Measurements from ENCODE around the gene NTF4. TPM values are rescaled to one million over a fixed set of nuclear protein-coding genes. Genes with fewer than 3 reads are reported as not detected.

The NTF4 gene, protein sequence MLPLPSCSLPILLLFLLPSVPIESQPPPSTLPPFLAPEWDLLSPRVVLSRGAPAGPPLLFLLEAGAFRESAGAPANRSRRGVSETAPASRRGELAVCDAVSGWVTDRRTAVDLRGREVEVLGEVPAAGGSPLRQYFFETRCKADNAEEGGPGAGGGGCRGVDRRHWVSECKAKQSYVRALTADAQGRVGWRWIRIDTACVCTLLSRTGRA
- polyA plus RNA-seq (ENCODE audit: low read depth in 6 of 6) = not detected

DNA sequence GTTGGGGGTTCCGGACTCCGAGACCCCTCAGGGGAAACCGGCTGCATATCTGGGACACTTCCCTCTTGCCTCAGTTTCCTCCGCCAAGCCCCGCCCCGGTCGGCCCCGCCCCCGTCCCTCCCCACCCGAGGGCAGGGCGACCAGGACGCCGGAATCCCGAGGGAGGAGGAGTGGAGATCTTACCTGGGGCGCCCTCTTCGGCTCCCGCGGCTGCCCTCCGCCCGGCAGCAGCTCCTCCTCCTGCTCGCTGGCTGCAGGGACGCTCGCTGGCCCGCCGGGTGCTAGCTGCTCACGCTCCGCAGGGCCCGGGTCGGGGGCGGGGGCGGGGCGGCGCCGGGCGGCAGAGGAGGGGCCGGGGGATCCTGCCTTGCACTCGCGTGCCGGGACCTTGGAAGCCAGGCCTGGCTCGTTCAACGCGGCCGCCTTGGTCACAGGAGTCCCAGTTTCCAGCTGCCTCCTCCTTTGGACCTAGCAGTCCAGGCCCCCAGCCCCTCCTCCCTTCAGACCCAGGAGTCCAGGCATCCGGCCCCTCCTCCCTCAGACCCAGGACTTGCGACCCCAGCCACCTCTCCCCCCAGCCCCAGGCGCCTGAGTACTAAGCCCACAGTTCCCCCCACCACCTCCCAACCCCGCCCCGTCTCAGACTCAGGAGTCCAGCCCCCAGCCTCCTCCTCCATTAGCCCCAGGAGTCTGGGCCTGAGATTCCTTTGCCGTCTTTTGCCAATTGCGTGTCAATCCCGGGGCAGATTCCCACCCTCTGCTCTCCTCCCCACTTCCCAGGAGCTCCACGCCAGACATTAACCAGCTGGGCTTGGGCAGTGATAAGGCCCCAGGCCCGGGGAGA, at the start of gene NTF4:
Gene NTF4 (minus strand): TSS at position 51 of the 844 bp plus-strand sequence. CDS start 2,821 bp downstream, outside the sequence.
- peak in 1 of 2 donors; percentile 33 for ATAC-seq (ENCODE audit: low read depth in 2 of 2)
- Mint-ChIP-seq H3K27me3 (peaks cover 44 to 77% (median 59%) of the 10 kb centered on the region in 3 donors), H3K4me1 (peaks cover 0 to 12% (median 6%) of the 10 kb centered on the region in 3 donors), H3K36me3 (peaks cover 4 to 15% of the 10 kb centered on the region in 2 donors), H3K9me3 (peaks cover 0 to 7% (median 5%) of the 10 kb centered on the region in 7 donors), H3K27ac (peak within 1 kb of the TSS in 1 of 6 donors; percentile 70), H3K4me3 (peak within 1 kb of the TSS in 6 of 8 donors; percentile 3 to 59 (median 10))
- DNase-seq = no peak

DNA sequence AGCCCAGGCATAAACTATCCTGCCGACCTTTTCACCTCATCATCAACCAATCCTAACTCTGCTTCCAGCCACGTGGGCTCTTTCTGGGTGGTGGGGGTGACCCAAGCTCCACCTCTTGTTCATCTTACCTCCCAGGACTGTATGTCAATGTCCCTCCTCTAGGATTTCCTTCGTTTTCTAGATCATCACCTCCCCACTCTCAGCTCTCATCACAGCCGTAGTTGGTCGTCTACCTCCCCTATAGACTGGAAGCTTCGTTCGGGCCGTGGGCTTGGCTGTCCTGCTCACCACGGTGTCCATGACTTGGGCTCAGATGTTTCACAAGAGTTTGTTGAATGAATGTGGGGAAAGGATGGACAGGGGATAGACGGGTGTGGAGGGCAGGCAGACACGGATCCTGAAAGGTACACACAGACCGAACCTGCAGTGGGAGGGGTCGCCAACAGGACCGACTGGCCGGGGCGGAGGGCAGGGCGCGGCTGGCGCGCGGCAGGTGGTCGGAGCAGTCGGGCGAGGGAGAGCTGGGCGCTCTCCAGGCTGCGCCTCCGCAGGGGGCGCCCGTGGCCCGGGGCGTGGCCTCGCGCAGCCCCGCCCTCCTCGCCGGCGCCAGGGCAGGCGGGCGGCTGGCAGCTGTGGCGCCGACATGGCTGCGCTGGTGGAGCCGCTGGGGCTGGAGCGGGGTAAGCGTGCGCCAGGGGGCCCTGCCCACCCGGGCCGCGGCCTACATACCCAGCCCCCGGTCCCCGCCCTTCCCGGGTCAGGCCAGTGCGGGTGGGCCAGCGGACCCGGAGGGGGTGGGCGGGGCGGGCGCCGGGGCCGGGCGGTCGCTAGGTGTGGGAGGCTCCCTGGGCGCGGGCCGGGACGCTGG, 49.4 kb upstream of the NTF4 start, which contains the start of gene LIN7B:
Gene LIN7B (plus strand): TSS at position 609 of the 868 bp plus-strand sequence. CDS start 35 bp downstream, at position 644.
- H3K27me3 Mint-ChIP-seq = no peaks in the 10 kb centered on the region
- ATAC-seq (ENCODE audit: low read depth in 2 of 2) (peak; percentile 55 to 56), DNase-seq (peak; percentile 83)
- peaks cover 35 to 41% (median 40%) of the 10 kb centered on the region in 3 donors for H3K4me1 Mint-ChIP-seq
- H3K9me3 Mint-ChIP-seq = no peaks in the 10 kb centered on the region
- peaks cover 0 to 2% of the 10 kb centered on the region in 2 donors for H3K36me3 Mint-ChIP-seq
- H3K4me3 Mint-ChIP-seq = peak within 1 kb of the TSS; percentile 76 to 93 (median 87)
- peak within 1 kb of the TSS; percentile 16 to 90 (median 62) for H3K27ac Mint-ChIP-seq

GRCh38 chr19:49111218-49111998, 46.8 kb upstream of the NTF4 start:
- no peak overlapping the region for H3K27ac Mint-ChIP-seq
- peak overlapping the region in 2 of 8 donors; percentile 54 to 68 for H3K4me3 Mint-ChIP-seq
- DNase-seq (no peak), ATAC-seq (ENCODE audit: low read depth in 2 of 2) (no peak)
- H3K9me3 Mint-ChIP-seq = no peaks in the 10 kb centered on the region
- H3K4me1 Mint-ChIP-seq = peaks cover 23 to 33% (median 29%) of the 10 kb centered on the region in 3 donors
- no peaks in the 10 kb centered on the region for H3K27me3 Mint-ChIP-seq
- H3K36me3 Mint-ChIP-seq = peaks cover 13 to 18% of the 10 kb centered on the region in 2 donors

- Mint-ChIP-seq H3K9me3 (no peaks in the 10 kb centered on the region), H3K36me3 (peaks cover 13 to 19% of the 10 kb centered on the region in 2 donors), H3K27me3 (no peaks in the 10 kb centered on the region), H3K4me3 (peak overlapping the region in 1 of 8 donors; percentile 63), H3K4me1 (peaks cover 19 to 29% (median 27%) of the 10 kb centered on the region in 3 donors), H3K27ac (no peak overlapping the region)
- ATAC-seq (ENCODE audit: low read depth in 2 of 2) (no peak), DNase-seq (no peak)
These were observed 45.9 kb upstream of the NTF4 start for GRCh38 chr19:49110567-49110966.

- peaks cover 13 to 26% of the 10 kb centered on the region in 2 donors for H3K36me3 Mint-ChIP-seq
- peaks cover 18 to 32% (median 27%) of the 10 kb centered on the region in 3 donors for H3K4me1 Mint-ChIP-seq
- DNase-seq = no peak
- no peaks in the 10 kb centered on the region for H3K9me3 Mint-ChIP-seq
- no peak for ATAC-seq (ENCODE audit: low read depth in 2 of 2)
- peak overlapping the region in 2 of 8 donors; percentile 35 to 51 for H3K4me3 Mint-ChIP-seq
- H3K27me3 Mint-ChIP-seq = no peaks in the 10 kb centered on the region
- peak overlapping the region in 1 of 6 donors; percentile 35 for H3K27ac Mint-ChIP-seq
These were observed 45.1 kb upstream of the NTF4 start for GRCh38 chr19:49109569-49110233.

DNA sequence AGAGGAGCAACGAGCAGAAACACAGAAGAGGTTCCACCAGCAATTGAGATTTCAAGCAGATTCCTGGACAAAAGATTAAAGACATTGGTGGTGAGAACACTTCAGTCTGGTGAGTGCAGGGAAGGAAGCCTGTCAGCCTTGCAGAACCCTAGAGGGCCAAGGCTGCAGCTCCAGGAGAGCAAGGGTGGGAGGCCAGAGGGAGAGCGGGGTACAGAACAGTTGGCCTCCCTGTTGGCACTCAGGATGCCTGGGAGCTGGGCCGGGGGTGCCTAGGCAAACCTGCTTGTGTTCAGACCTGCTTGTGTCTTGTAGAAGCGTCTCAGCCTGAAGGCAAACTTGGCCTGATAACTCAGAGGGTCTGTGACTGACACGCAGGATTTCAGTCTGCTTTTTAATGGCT, 44.4 kb upstream of the NTF4 start:
- Mint-ChIP-seq H3K36me3 (peaks cover 13 to 28% of the 10 kb centered on the region in 2 donors), H3K4me3 (peak overlapping the region in 1 of 8 donors; percentile 51), H3K4me1 (peaks cover 23 to 39% (median 30%) of the 10 kb centered on the region in 3 donors), H3K9me3 (no peaks in the 10 kb centered on the region), H3K27ac (peak overlapping the region in 4 of 6 donors; percentile 24 to 93 (median 44)), H3K27me3 (no peaks in the 10 kb centered on the region)
- no peak for ATAC-seq (ENCODE audit: low read depth in 2 of 2)
- no peak for DNase-seq

DNA sequence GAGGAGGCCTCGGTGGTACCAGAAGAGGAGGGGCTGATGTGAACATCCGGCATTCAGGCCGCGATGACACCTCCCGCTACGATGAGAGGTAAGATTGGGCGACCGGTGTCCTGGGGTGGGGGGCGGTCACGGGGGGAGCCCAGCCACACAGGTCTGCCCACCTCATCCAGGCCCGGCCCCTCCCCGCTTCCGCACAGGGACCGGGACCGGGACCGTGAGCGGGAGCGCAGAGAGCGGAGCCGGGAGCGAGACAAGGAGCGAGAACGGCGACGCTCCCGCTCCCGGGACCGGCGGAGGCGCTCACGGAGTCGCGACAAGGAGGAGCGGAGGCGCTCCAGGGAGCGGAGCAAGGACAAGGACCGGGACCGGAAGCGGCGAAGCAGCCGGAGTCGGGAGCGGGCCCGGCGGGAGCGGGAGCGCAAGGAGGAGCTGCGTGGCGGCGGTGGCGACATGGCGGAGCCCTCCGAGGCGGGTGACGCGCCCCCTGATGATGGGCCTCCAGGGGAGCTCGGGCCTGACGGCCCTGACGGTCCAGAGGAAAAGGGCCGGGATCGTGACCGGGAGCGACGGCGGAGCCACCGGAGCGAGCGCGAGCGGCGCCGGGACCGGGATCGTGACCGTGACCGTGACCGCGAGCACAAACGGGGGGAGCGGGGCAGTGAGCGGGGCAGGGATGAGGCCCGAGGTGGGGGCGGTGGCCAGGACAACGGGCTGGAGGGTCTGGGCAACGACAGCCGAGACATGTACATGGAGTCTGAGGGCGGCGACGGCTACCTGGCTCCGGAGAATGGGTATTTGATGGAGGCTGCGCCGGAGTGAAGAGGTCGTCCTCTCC, 43.2 kb upstream of the NTF4 start:
- Mint-ChIP-seq H3K4me1 (peaks cover 20 to 37% (median 23%) of the 10 kb centered on the region in 3 donors), H3K4me3 (no peak overlapping the region), H3K9me3 (no peaks in the 10 kb centered on the region), H3K27me3 (no peaks in the 10 kb centered on the region), H3K36me3 (peaks cover 13 to 28% of the 10 kb centered on the region in 2 donors), H3K27ac (peak overlapping the region in 2 of 6 donors; percentile 28 to 72)
- DNase-seq (no peak), ATAC-seq (ENCODE audit: low read depth in 2 of 2) (no peak)

DNA sequence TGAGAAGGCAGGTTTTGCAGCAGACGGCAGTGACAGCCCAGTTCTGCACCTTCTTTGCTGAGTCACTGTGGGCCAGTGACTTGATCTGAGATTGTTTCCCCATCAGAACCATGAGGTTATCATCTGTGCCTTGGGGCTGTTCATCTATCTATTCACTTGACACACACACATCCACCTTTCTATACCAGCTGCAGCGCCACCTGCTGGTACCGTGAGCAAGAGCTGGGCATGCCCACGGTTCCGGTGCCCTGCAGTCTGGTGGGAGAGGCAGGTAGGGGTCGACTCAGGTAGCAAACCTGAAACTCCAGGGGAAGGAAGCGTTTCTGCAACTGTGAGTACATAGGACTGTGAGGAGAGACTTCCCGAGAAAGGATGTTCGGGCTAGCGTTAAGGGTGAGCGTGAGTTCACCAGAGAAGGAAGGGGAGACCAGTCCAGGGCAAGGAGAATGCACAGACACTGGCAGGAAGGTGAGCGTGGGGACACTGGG, 42.1 kb upstream of the NTF4 start:
- DNase-seq (peak; percentile 54), ATAC-seq (ENCODE audit: low read depth in 2 of 2) (peak; percentile 80 to 82)
- Mint-ChIP-seq H3K4me3 (peak overlapping the region in 1 of 8 donors; percentile 15), H3K36me3 (peaks cover 13 to 28% of the 10 kb centered on the region in 2 donors), H3K27me3 (no peaks in the 10 kb centered on the region), H3K4me1 (peaks cover 20 to 37% (median 29%) of the 10 kb centered on the region in 3 donors), H3K27ac (peak overlapping the region in 2 of 6 donors; percentile 28 to 37), H3K9me3 (no peaks in the 10 kb centered on the region)

- peak; percentile 10 to 24 for ATAC-seq (ENCODE audit: low read depth in 2 of 2)
- DNase-seq = no peak
- peaks cover 18 to 44% (median 38%) of the 10 kb centered on the region in 3 donors for H3K4me1 Mint-ChIP-seq
- H3K4me3 Mint-ChIP-seq = peak overlapping the region in 3 of 8 donors; percentile 20 to 74 (median 66)
- H3K36me3 Mint-ChIP-seq = peaks cover 13 to 39% of the 10 kb centered on the region in 2 donors
- H3K27me3 Mint-ChIP-seq = no peaks in the 10 kb centered on the region
- peak overlapping the region in 5 of 6 donors; percentile 62 to 94 (median 79) for H3K27ac Mint-ChIP-seq
- no peaks in the 10 kb centered on the region for H3K9me3 Mint-ChIP-seq
These were observed 39.7 kb upstream of the NTF4 start for GRCh38 chr19:49104229-49104864.

- H3K4me3 Mint-ChIP-seq = no peak overlapping the region
- H3K4me1 Mint-ChIP-seq = peaks cover 18 to 37% (median 34%) of the 10 kb centered on the region in 3 donors
- ATAC-seq (ENCODE audit: low read depth in 2 of 2) (peak; percentile 12 to 13), DNase-seq (no peak)
- H3K36me3 Mint-ChIP-seq = peaks cover 9 to 32% of the 10 kb centered on the region in 2 donors
- peak overlapping the region in 2 of 6 donors; percentile 65 to 79 for H3K27ac Mint-ChIP-seq
- no peaks in the 10 kb centered on the region for H3K9me3 Mint-ChIP-seq
- no peaks in the 10 kb centered on the region for H3K27me3 Mint-ChIP-seq
These were observed 38.9 kb upstream of the NTF4 start for GRCh38 chr19:49103331-49104085.

All from naive B cell (primary cell).